Psoas muscle (tissue), 8 donors: Measurements from ENCODE around the gene ADCK1. TPM values are rescaled to one million over a fixed set of nuclear protein-coding genes. Genes with fewer than 3 reads are reported as not detected.
A peak's percentile ranks its signal among the peaks of the same experiment; 100 is the strongest.

ENCODE experiments used
- ATAC-seq, 4 donors: fragments of 200-7000 bp; cut with Tn5 transposase; one replicate each; pipeline ENCODE4 v1.9.1; 2020; ENCODE audit warnings: moderate library complexity in 3 of 4, mild to moderate bottlenecking in 2 of 4
- DNase-seq, 2 donors: peaks; one replicate each; pipeline ENCODE4 v3.0.0-alpha.2; 2020
- H3K27ac ChIP-seq: fragments of 200-600 bp; one replicate; pipeline ENCODE4 v1.8.0; 2022
- H3K27me3 ChIP-seq, 3 donors: fragments of 200-600 bp in 1 of 3; one replicate each; pipeline versions ENCODE4 v1.6.1 to v1.8.0; 2013 to 2022; ENCODE audit warnings: low read length in 2 of 3, mild to moderate bottlenecking in 2 of 3, moderate library complexity in 1 of 3; ENCODE audit not compliant: insufficient read depth in 3 of 3
- H3K36me3 ChIP-seq, 2 donors: fragments of 200-600 bp in 1 of 2; one replicate each; pipeline versions ENCODE4 v1.6.1 to v1.8.0; 2013 to 2022; ENCODE audit warnings: low read depth in 1 of 2, mild to moderate bottlenecking in 1 of 2, moderate library complexity in 1 of 2; ENCODE audit not compliant: insufficient read depth in 1 of 2
- H3K4me1 ChIP-seq: fragments of 200-600 bp; one replicate; pipeline ENCODE4 v1.8.0; 2022
- H3K4me3 ChIP-seq: fragments of 200-600 bp; one replicate; pipeline ENCODE4 v1.8.0; 2022; ENCODE audit warnings: mild to moderate bottlenecking
- H3K9me3 ChIP-seq: fragments of 200-600 bp; one replicate; pipeline ENCODE4 v1.8.0; 2022
- WGBS, 3 donors: extraction: QIAGEN DNeasy Blood & Tissue Kit; methylation state at CpG; one replicate each; pipeline versions ENCODE4 v1.1.6 to v1.1.7; 2013; 5-methylcytosine and 5-hydroxymethylcytosine counted together
- intact Hi-C, 2 donors: fragments of 100-400 bp; cut with DNase I; formaldehyde crosslinking; loops; one replicate each; pipeline versions ENCODE4 v1.11.0 to v1.14.2; 2022
- polyA plus RNA-seq, 3 donors: library from polyadenylated mRNA; stranded (reverse); fragments of 200-250 nt; gene quantifications; one replicate each; pipeline ENCODE4 v1.2.3, GENCODE V29; 2013
- total RNA-seq, 4 donors: library from RNA; stranded (reverse); fragmentation: NEBNext Ultra II Directional in 2 of 4; extraction: Animal tissue kit (Norgen Biotek cat#: 25700) in 2 of 4; gene quantifications; one replicate each; pipeline versions ENCODE4 v1.2.1 to v1.2.4, GENCODE V29; 2021 to 2023
- TF ChIP-seq, protein P1 (sequence below): fragments of 200-600 bp; IDR thresholded peaks from one replicate; pipeline ENCODE4 v1.8.0; 2022; ENCODE audit warnings: antibody characterized with exemption
- donor health status: healthy with polysubstance abuse.
- donor health status: DM: no; HTN: no; CAD: no; lungs with moderate emphysema.
- donor health status: Bipolar disorder and iron deficiency.
- donor health status: healthy.
- donor health status: DM: yes; HTN: yes; CAD: no.
- donor health status: DM: no; HTN: no; CAD: no.
- donor health status: DM: no; HTN: no; CAD: no.
- donor health status: DM: yes; HTN: yes; CAD: no.

ADCK1 gene
- total and polyA plus RNA-seq, 7 donors = 3.8 to 9.1 (median 6.6) TPM

DNA sequence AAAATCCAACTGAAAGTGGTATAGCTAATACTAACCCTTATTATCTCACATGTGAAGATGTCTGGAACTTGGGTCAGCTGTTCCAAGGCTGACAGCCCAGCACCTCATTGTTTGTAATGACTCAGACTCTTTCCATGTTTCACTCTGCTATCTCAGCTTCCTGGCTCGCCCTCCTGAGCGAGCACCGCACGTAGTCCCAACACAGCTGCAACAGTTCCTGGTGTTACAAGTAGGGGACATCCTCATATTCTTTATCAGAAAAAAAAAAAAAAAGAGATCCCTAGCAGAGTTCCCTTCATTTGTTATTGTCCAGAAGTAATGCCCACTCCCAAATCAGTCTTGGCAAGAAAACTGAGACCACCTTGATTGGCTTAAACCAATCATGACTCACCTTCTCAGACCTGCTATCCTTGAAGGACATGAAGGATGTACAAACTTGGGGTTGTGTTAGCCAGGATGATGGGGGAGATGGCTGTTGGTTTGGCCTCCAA is 92.5 kb downstream of the ADCK1 start:
- H3K9me3 ChIP-seq = no peaks in the 10 kb centered on the region
- H3K4me1 ChIP-seq = no peaks in the 10 kb centered on the region
- intact Hi-C loops = no loop called here
- TF ChIP-seq, protein P1, sequence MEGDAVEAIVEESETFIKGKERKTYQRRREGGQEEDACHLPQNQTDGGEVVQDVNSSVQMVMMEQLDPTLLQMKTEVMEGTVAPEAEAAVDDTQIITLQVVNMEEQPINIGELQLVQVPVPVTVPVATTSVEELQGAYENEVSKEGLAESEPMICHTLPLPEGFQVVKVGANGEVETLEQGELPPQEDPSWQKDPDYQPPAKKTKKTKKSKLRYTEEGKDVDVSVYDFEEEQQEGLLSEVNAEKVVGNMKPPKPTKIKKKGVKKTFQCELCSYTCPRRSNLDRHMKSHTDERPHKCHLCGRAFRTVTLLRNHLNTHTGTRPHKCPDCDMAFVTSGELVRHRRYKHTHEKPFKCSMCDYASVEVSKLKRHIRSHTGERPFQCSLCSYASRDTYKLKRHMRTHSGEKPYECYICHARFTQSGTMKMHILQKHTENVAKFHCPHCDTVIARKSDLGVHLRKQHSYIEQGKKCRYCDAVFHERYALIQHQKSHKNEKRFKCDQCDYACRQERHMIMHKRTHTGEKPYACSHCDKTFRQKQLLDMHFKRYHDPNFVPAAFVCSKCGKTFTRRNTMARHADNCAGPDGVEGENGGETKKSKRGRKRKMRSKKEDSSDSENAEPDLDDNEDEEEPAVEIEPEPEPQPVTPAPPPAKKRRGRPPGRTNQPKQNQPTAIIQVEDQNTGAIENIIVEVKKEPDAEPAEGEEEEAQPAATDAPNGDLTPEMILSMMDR = no peak
- peaks cover 0 to 14% of the 10 kb centered on the region in 2 donors for H3K36me3 ChIP-seq
- no peaks in the 10 kb centered on the region for H3K27me3 ChIP-seq
- H3K27ac ChIP-seq = no peak overlapping the region
- DNase-seq (no peak), ATAC-seq (peak; percentile 57 to 87 (median 62))
- no peak overlapping the region for H3K4me3 ChIP-seq
- 71 to 84% (median 82%) methylated on average over 4 of the region's 4 CpGs for WGBS, 3 donors

- peaks cover 0 to 8% of the 10 kb centered on the region in 2 donors for H3K36me3 ChIP-seq
- intact Hi-C loops = no loop called here
- no peak overlapping the region for H3K4me3 ChIP-seq
- ATAC-seq (no peak), DNase-seq (no peak)
- no peaks in the 10 kb centered on the region for H3K4me1 ChIP-seq
- no peaks in the 10 kb centered on the region for H3K9me3 ChIP-seq
- WGBS, 3 donors = 95 to 99% (median 96%) methylated on average over 5 of the region's 5 CpGs
- TF ChIP-seq, protein P1 = no peak
- H3K27me3 ChIP-seq = no peaks in the 10 kb centered on the region
- no peak overlapping the region for H3K27ac ChIP-seq
Observed at GRCh38 chr14:77892890-77893484, 93.1 kb downstream of the ADCK1 start.

DNA sequence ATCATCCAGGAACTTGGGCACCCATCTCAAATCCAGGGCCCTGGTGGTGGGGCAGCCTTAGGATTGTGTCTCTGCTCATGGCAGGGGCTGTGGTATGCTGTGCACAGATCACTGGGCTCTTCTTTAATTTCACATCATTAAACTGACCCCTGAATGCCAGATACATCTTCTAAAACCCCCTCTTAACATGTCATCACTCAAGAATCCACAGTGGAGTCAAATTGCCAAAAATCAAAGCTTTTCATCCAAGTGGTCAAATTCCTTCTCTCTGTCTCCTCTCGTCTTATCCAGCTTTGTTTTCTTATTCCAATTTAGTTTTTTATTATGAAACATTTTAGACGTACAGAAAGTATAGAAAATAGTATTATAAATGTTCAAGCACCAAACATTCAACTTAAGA is 97.5 kb downstream of the ADCK1 start:
- TF ChIP-seq, protein P1 = no peak
- DNase-seq = no peak
- Histone ChIP-seq H3K27ac (no peak overlapping the region), H3K4me1 (no peaks in the 10 kb centered on the region), H3K9me3 (no peaks in the 10 kb centered on the region), H3K4me3 (no peak overlapping the region), H3K27me3 (no peaks in the 10 kb centered on the region), H3K36me3 (peaks cover 0 to 16% of the 10 kb centered on the region in 2 donors)
- WGBS, 3 donors = 71 to 75% (median 73%) methylated on average over 2 of the region's 2 CpGs
- no peak for ATAC-seq
- intact Hi-C loops = no loop called here

DNA sequence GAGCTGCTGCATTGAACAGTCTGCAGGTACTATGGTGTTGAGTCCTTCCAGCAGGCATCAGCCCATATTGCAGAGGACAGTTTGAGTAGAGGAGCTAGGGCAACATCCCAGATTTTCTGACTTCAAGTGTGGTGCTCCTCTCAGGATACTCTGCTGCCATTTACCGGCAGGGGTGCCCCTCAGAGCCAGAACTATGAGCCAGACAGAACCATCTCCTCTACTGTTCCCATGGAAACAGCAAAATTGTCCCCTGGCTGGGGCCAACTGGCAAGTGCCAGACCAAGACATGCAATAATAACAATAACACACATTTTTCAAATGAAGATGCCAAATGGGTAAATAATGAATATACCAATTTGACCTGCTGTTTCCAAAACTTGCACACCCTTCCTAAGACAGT is 102.9 kb downstream of the ADCK1 start:
- ATAC-seq (no peak), DNase-seq (no peak)
- TF ChIP-seq, protein P1 = no peak
- Histone ChIP-seq H3K4me3 (no peak overlapping the region), H3K9me3 (no peaks in the 10 kb centered on the region), H3K27me3 (no peaks in the 10 kb centered on the region), H3K4me1 (no peaks in the 10 kb centered on the region), H3K27ac (no peak overlapping the region), H3K36me3 (peaks cover 0 to 16% of the 10 kb centered on the region in 2 donors)
- intact Hi-C loops = no loop called here
- 35 to 46% (median 36%) methylated on average over 1 of the region's 1 CpG for WGBS, 3 donors

GRCh38 chr14:77903221-77903620 is 103.3 kb downstream of the ADCK1 start:
- H3K27ac ChIP-seq = no peak overlapping the region
- intact Hi-C loops = no loop called here
- 73 to 79% (median 77%) methylated on average over 6 of the region's 6 CpGs for WGBS, 3 donors
- no peaks in the 10 kb centered on the region for H3K4me1 ChIP-seq
- H3K9me3 ChIP-seq = no peaks in the 10 kb centered on the region
- ATAC-seq (no peak), DNase-seq (no peak)
- peaks cover 0 to 16% of the 10 kb centered on the region in 2 donors for H3K36me3 ChIP-seq
- TF ChIP-seq, protein P1 = no peak
- no peaks in the 10 kb centered on the region for H3K27me3 ChIP-seq
- H3K4me3 ChIP-seq = no peak overlapping the region
